NB4 (cell line): ENCODE measurements around the gene HGS.

Experiments used
- POLR2A ChIP-seq: IDR thresholded peaks from 2 replicates; pipeline ENCODE4 v1.6.1; 2011; ENCODE audit warnings: mild to moderate bottlenecking; ENCODE audit not compliant: insufficient read length; ENCODE audit errors: extremely low read depth
- TF ChIP-seq, protein P1 (sequence below): IDR thresholded peaks from 2 replicates; pipeline ENCODE4 v1.6.1; 2011; ENCODE audit warnings: low read depth, low read length
- TF ChIP-seq, protein P2 (sequence below): IDR thresholded peaks from one replicate; pipeline ENCODE4 v1.5.1; 2012; ENCODE audit warnings: low read depth, low read length

DNA sequence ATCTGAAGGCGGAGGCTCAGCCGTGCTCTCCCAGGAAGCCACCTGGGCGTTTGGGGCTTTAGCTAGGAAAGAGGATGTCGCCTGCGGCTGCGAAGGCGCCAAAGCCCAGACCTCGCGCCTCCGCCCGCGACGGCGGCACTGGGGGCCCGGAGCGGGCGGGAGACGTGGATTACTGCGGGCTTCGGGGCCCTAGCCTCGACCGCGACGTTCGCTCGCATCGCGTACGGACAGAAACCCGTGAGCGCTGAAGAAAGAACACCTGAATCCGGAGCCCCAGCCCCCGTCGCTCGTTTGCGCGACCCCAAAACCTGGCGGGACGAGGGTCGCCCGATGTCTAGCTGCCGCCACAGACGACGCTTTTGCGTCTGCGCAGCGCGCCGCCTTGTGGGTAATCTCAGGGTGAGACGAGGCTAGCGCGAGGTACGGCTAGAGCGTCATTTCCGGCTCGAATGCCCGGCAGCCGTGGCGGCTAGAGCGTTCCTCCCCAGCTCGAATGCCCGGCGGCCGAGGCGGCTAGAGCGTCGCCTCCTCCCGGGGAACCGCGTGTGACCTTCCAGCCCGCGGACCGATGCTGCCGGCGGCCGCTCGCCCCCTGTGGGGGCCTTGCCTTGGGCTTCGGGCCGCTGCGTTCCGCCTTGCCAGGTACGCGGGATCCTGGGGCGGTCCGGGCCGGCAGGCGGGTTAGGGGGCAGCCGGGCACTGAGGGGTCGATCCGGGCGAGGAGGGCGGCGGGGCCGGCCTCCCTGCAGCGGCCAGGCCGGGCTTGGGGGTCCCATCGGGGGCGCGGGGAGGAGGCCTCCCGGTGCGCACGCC is 19.3 kb downstream of the HGS start, which contains the start of gene MRPL12:
- peak; percentile 95 for TF ChIP-seq POLR2A
- TF ChIP-seq, protein P1, sequence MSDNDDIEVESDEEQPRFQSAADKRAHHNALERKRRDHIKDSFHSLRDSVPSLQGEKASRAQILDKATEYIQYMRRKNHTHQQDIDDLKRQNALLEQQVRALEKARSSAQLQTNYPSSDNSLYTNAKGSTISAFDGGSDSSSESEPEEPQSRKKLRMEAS, result peak; percentile 88
- TF ChIP-seq, protein P2, sequence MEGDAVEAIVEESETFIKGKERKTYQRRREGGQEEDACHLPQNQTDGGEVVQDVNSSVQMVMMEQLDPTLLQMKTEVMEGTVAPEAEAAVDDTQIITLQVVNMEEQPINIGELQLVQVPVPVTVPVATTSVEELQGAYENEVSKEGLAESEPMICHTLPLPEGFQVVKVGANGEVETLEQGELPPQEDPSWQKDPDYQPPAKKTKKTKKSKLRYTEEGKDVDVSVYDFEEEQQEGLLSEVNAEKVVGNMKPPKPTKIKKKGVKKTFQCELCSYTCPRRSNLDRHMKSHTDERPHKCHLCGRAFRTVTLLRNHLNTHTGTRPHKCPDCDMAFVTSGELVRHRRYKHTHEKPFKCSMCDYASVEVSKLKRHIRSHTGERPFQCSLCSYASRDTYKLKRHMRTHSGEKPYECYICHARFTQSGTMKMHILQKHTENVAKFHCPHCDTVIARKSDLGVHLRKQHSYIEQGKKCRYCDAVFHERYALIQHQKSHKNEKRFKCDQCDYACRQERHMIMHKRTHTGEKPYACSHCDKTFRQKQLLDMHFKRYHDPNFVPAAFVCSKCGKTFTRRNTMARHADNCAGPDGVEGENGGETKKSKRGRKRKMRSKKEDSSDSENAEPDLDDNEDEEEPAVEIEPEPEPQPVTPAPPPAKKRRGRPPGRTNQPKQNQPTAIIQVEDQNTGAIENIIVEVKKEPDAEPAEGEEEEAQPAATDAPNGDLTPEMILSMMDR, result no peak
